B cell (primary cell): ENCODE data around the gene CTIF. TPM values are rescaled to one million over a fixed set of nuclear protein-coding genes. Genes with fewer than 3 reads are reported as not detected.

Source experiments
- ATAC-seq: fragments of 200-7000 bp; cut with Tn5 transposase; one replicate; pipeline ENCODE4 v1.10.0; 2021; ENCODE audit warnings: low read depth, mild to moderate bottlenecking, moderate number of reproducible peaks, moderate library complexity
- CTCF ChIA-PET: fragments of 350-600 bp; sonication (Branson Sonifier 250); formaldehyde crosslinking; loops from one replicate; lab custom pipeline; 2021; ENCODE audit warnings: antibody characterized with exemption, inconsistent platforms; lab: Charles Lee
- POLR2A ChIA-PET: fragments of 350-600 bp; sonication (Branson Sonifier 250); formaldehyde crosslinking; loops from one replicate; lab custom pipeline; 2021; ENCODE audit warnings: antibody characterized with exemption; lab: Charles Lee
- DNase-seq: peaks from one replicate; pipeline ENCODE4 v3.0.0; 2013
- H2AFZ ChIP-seq: 2 replicates; pipeline ENCODE4 v1.6.1; 2012; ENCODE audit warnings: mild to moderate bottlenecking, low read depth, low read length; ENCODE audit not compliant: insufficient read depth, poor library complexity, severe bottlenecking
- H3K27ac ChIP-seq, 2 donors: 1 replicate in 1 of 2; 2 replicates in 1 of 2; pipeline ENCODE4 v1.5.1; 2012 to 2013; ENCODE audit warnings: low read length in 2 of 2, mild to moderate bottlenecking in 2 of 2, moderate library complexity in 1 of 2
- H3K27me3 ChIP-seq, 4 experiments: fragments of 200-600 bp in 1 of 4; sonication (generic) in 1 of 4; replicated peaks in 1 of 4; 1 replicate in 2 of 4; 2 replicates in 2 of 4; pipeline versions ENCODE4 v1.6.1 to v1.7.0; 2013 to 2016; ENCODE audit warnings: low read length in 3 of 4, mild to moderate bottlenecking in 2 of 4, mixed read lengths in 1 of 4, moderate library complexity in 1 of 4; ENCODE audit not compliant: insufficient read depth in 4 of 4, control insufficient read depth in 3 of 4; ENCODE audit errors: control extremely low read depth in 1 of 4
- H3K36me3 ChIP-seq, 2 experiments: replicated peaks in 1 of 2; 1 replicate in 1 of 2; 2 replicates in 1 of 2; pipeline versions ENCODE4 v1.6.1 to v1.7.1; 2013; ENCODE audit warnings: low read length in 1 of 2; ENCODE audit not compliant: insufficient read depth in 2 of 2, control insufficient read depth in 1 of 2; ENCODE audit errors: control extremely low read depth in 1 of 2, extremely low read depth in 1 of 2
- H3K4me1 ChIP-seq, 2 donors: fragments of 200-600 bp in 1 of 2; sonication (generic) in 1 of 2; 1 replicate in 1 of 2; 2 replicates in 1 of 2; pipeline versions ENCODE4 v1.5.1 to v1.6.1; 2013 to 2017; ENCODE audit warnings: low read length in 2 of 2; ENCODE audit not compliant: control insufficient read depth in 2 of 2, insufficient read depth in 2 of 2
- H3K4me2 ChIP-seq: replicated peaks from 2 replicates; pipeline ENCODE3; 2012; ENCODE audit warnings: mild to moderate bottlenecking, low read depth, low read length; ENCODE audit not compliant: poor library complexity, severe bottlenecking
- H3K4me3 ChIP-seq, 5 experiments: fragments of 200-600 bp in 1 of 5; sonication (generic) in 1 of 5; 1 replicate in 3 of 5; 2 replicates in 2 of 5; pipeline versions ENCODE4 v1.5.1 to v1.7.0; 2011 to 2016; ENCODE audit warnings: low read length in 4 of 5, mild to moderate bottlenecking in 4 of 5, low read depth in 2 of 5, control low read depth in 1 of 5, moderate library complexity in 1 of 5; ENCODE audit not compliant: insufficient read depth in 1 of 5; ENCODE audit errors: control extremely low read depth in 1 of 5, extremely low read depth in 1 of 5
- H3K79me2 ChIP-seq: fragments of 200-600 bp; sonication (generic); one replicate; pipeline ENCODE4 v1.6.0; 2016; ENCODE audit warnings: low read length; ENCODE audit not compliant: control insufficient read depth, insufficient read depth
- H3K9ac ChIP-seq: fragments of 200-600 bp; sonication (generic); 2 replicates; pipeline ENCODE4 v1.6.1; 2017; ENCODE audit warnings: mild to moderate bottlenecking, low read length, moderate library complexity
- H3K9me3 ChIP-seq, 3 donors: one replicate each; pipeline versions ENCODE4 v1.6.1 to v1.7.1; 2013; ENCODE audit warnings: low read length in 2 of 3; ENCODE audit not compliant: control insufficient read depth in 2 of 3, insufficient read depth in 1 of 3; ENCODE audit errors: control extremely low read depth in 1 of 3
- H4K20me1 ChIP-seq: 2 replicates; pipeline ENCODE4 v1.6.0; 2012; ENCODE audit warnings: mild to moderate bottlenecking, low read length; ENCODE audit not compliant: insufficient read depth, control insufficient read depth, poor library complexity, severe bottlenecking
- H3K27ac Mint-ChIP-seq: one replicate; pipeline ENCODE4 v1.8.0; 2021; ENCODE audit warnings: mixed read lengths
- H3K27me3 Mint-ChIP-seq: one replicate; pipeline ENCODE4 v1.8.0; 2021; ENCODE audit warnings: mixed read lengths
- H3K4me1 Mint-ChIP-seq: one replicate; pipeline ENCODE4 v1.8.0; 2021; ENCODE audit warnings: mixed read lengths
- H3K4me3 Mint-ChIP-seq: one replicate; pipeline ENCODE4 v1.8.0; 2021; ENCODE audit warnings: mixed read lengths
- H3K9me3 Mint-ChIP-seq: one replicate; pipeline ENCODE4 v1.8.0; 2022; ENCODE audit warnings: mixed read lengths; ENCODE audit not compliant: insufficient read depth
- EZH2 ChIP-seq: IDR thresholded peaks from 2 replicates; pipeline ENCODE4 v1.6.1; 2012; ENCODE audit warnings: borderline replicate concordance, low read depth, mild to moderate bottlenecking, moderate library complexity, low read length; ENCODE audit not compliant: insufficient read depth, poor library complexity, severe bottlenecking
- WGBS: methylation state at CpG from one replicate; pipeline ENCODE4 v1.1.5; 2013; ENCODE audit warnings: missing lambda C conversion rate; ENCODE audit not compliant: insufficient coverage; 5-methylcytosine and 5-hydroxymethylcytosine counted together
- intact Hi-C: fragments of 100-400 bp; cut with micrococcal nuclease; formaldehyde crosslinking; loops from one replicate; pipeline ENCODE4 v1.10.0; 2022
- polyA plus RNA-seq: library from polyadenylated mRNA; depleted of rRNA; stranded (reverse); fragments of >200 nt; gene quantifications from 2 replicates; pipeline ENCODE4 v1.2.3, GENCODE V29; 2012
- total RNA-seq, 2 donors: library from RNA; stranded (reverse); fragments of 120-200 nt in 1 of 2; gene quantifications; 1 replicate in 1 of 2; 2 replicates in 1 of 2; pipeline versions ENCODE4 v1.2.3 to v1.2.4, GENCODE V29; 2013 to 2022
- TF ChIP-seq, protein P1 (sequence below): fragments of 200-600 bp; IDR thresholded peaks from one replicate; pipeline ENCODE4 v1.8.0; 2022; ENCODE audit warnings: antibody characterized with exemption, mild to moderate bottlenecking

Gene CTIF
- total and polyA plus RNA-seq, 2 donors (not counting 1 experiment from before 2014, with no cell fraction given) = 3.6 to 16.2 TPM

DNA sequence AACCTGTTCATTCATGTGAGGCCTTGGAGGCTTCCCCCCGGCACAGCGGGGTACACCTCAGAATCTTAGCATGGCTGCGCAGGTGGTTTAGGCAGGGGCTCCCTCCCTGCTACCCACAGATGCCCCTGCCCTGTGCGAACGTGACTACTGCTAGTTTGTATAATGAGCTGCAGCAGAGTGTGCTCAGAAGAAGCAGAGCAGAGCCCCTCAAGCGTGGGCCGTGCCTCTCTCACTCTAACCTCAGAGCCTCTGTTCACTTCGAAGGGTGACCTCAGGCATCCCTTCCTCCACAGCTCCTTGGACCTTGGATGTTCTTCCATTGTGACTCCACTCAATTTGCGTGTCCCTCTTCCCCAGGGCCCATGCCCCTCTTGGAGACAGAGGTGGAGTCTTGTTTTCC, 161.6 kb downstream of the CTIF start:
- no peak for DNase-seq
- peaks cover 13% of the 10 kb centered on the region for H3K4me1 Mint-ChIP-seq
- ATAC-seq = no peak
- H3K79me2 ChIP-seq = no peaks in the 10 kb centered on the region
- no peaks in the 10 kb centered on the region for H3K27me3 ChIP-seq
- no peaks in the 10 kb centered on the region for H3K9me3 ChIP-seq
- no peaks in the 10 kb centered on the region for H3K27me3 Mint-ChIP-seq
- H3K27ac Mint-ChIP-seq = no peak overlapping the region
- H3K9me3 Mint-ChIP-seq = no peaks in the 10 kb centered on the region
- TF ChIP-seq, protein P1, sequence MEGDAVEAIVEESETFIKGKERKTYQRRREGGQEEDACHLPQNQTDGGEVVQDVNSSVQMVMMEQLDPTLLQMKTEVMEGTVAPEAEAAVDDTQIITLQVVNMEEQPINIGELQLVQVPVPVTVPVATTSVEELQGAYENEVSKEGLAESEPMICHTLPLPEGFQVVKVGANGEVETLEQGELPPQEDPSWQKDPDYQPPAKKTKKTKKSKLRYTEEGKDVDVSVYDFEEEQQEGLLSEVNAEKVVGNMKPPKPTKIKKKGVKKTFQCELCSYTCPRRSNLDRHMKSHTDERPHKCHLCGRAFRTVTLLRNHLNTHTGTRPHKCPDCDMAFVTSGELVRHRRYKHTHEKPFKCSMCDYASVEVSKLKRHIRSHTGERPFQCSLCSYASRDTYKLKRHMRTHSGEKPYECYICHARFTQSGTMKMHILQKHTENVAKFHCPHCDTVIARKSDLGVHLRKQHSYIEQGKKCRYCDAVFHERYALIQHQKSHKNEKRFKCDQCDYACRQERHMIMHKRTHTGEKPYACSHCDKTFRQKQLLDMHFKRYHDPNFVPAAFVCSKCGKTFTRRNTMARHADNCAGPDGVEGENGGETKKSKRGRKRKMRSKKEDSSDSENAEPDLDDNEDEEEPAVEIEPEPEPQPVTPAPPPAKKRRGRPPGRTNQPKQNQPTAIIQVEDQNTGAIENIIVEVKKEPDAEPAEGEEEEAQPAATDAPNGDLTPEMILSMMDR = no peak
- no peak for TF ChIP-seq EZH2
- no peak overlapping the region for H3K4me3 Mint-ChIP-seq
- H4K20me1 ChIP-seq = no peaks in the 10 kb centered on the region
- no peaks in the 10 kb centered on the region for H3K36me3 ChIP-seq
- H3K27ac ChIP-seq = no peak overlapping the region
- 83% methylated on average over 9 of the region's 9 CpGs for WGBS
- H2AFZ ChIP-seq = no peak overlapping the region
- intact Hi-C loops = no loop called here
- CTCF ChIA-PET = no interaction called here
- no peak overlapping the region for H3K9ac ChIP-seq
- H3K4me1 ChIP-seq = peaks cover 3 to 6% of the 10 kb centered on the region in 2 donors
- H3K4me2 ChIP-seq = no peak overlapping the region
- POLR2A ChIA-PET = no interaction called here
- no peak overlapping the region for H3K4me3 ChIP-seq

DNA sequence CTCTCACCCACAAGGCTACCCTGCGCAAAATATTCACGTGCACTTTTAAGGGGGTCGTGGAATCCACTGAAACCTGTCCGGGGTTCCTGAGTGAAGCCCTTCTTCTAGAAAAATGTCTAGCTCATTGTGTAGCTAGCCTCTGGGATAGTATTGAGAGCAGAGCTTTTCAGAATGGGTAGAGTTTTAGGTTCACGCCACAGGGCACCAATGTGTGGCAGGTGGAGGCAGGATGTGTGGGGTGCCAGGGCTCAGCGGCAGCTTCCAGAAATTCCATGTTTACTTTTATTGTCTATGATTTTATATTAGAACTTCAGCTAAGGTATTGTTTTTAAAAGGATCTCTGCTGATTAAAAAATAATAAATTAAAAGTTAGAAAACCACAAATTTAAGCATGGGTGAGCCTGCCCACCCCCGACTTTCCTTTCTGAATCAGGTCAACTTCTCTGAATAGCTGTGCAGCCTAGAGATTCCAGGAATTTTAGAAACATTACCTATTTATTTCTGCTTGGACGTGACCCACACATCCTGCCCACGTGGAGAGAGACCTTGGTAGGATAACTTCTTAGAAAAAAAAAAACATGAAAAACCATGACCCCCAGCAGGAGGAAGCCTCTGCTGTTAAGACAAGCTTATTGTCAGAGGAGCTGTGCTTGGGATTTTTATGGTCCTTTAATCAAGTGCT, 163.7 kb downstream of the CTIF start:
- no peaks in the 10 kb centered on the region for H4K20me1 ChIP-seq
- Mint-ChIP-seq H3K4me1 (peaks cover 13% of the 10 kb centered on the region), H3K27me3 (no peaks in the 10 kb centered on the region), H3K9me3 (no peaks in the 10 kb centered on the region), H3K4me3 (no peak overlapping the region), H3K27ac (no peak overlapping the region)
- H3K27ac ChIP-seq = no peak overlapping the region
- H3K27me3 ChIP-seq = no peaks in the 10 kb centered on the region
- no peaks in the 10 kb centered on the region for H3K9me3 ChIP-seq
- peaks cover 3 to 6% of the 10 kb centered on the region in 2 donors for H3K4me1 ChIP-seq
- TF ChIP-seq, protein P1 = no peak
- no peak for TF ChIP-seq EZH2
- H2AFZ ChIP-seq = no peak overlapping the region
- DNase-seq = no peak
- no peak for ATAC-seq
- ChIA-PET POLR2A (no interaction called here), CTCF (interaction anchor here (1.2 kb wide), 1 partner anchor 9 kb away, joined by 3 read pairs; no protein-coding TSS in a partner anchor)
- no peak overlapping the region for H3K9ac ChIP-seq
- intact Hi-C loops = no loop called here
- H3K79me2 ChIP-seq = no peaks in the 10 kb centered on the region
- H3K36me3 ChIP-seq = no peaks in the 10 kb centered on the region
- H3K4me2 ChIP-seq = no peak overlapping the region
- H3K4me3 ChIP-seq = no peak overlapping the region
- 91% methylated on average over 4 of the region's 9 CpGs for WGBS
